Measurements from ENCODE around the gene STAMBPL1.
"Not testable (repeated sequence)": the region's sequence is repeated elsewhere in the genome, so short reads cannot be mapped to it uniquely, and the experiment has no call there.

Gene STAMBPL1

GRCh38 chr10:88857831-88858230, 22.2 kb upstream of the STAMBPL1 start:
- DNase-seq (ENCODE audit: low spot score) = no peak

- DNase-seq (ENCODE audit: low spot score) = no peak
Observed at GRCh38 chr10:88858491-88858890, 21.6 kb upstream of the STAMBPL1 start.

- no peak for DNase-seq (ENCODE audit: low spot score)
Observed at GRCh38 chr10:88861036-88861435, 19.0 kb upstream of the STAMBPL1 start.

- no peak for DNase-seq (ENCODE audit: low spot score)
Observed at GRCh38 chr10:88865281-88865876, 14.7 kb upstream of the STAMBPL1 start.

GRCh38 chr10:88866454-88866853, 13.6 kb upstream of the STAMBPL1 start:
- no peak for DNase-seq (ENCODE audit: low spot score)

- DNase-seq (ENCODE audit: low spot score) = no peak
Observed at GRCh38 chr10:88870089-88870488, 10.0 kb upstream of the STAMBPL1 start.

- no peak for DNase-seq (ENCODE audit: low spot score)
Observed at GRCh38 chr10:88873757-88874156, 6.3 kb upstream of the STAMBPL1 start.

- no peak for DNase-seq (ENCODE audit: low spot score)
Observed at GRCh38 chr10:88874281-88874680, 5.8 kb upstream of the STAMBPL1 start.

GRCh38 chr10:88875081-88875480, 5.0 kb upstream of the STAMBPL1 start:
- DNase-seq (ENCODE audit: low spot score) = no peak

- no peak for DNase-seq (ENCODE audit: low spot score)
Observed at GRCh38 chr10:88877298-88877697, 2.7 kb upstream of the STAMBPL1 start.

GRCh38 chr10:88880282-88881076, 434 bp downstream of the STAMBPL1 start:
- peak; percentile 81 for DNase-seq (ENCODE audit: low spot score)

- no peak for DNase-seq (ENCODE audit: low spot score)
Observed at GRCh38 chr10:88881320-88881719, 1.3 kb downstream of the STAMBPL1 start.

- no peak for DNase-seq (ENCODE audit: low spot score)
Observed at GRCh38 chr10:88881922-88882645, 2.0 kb downstream of the STAMBPL1 start.

GRCh38 chr10:88882646-88883447, 2.8 kb downstream of the STAMBPL1 start:
- not testable (repeated sequence) for DNase-seq (ENCODE audit: low spot score)

GRCh38 chr10:88883448-88883809, 3.4 kb downstream of the STAMBPL1 start:
- DNase-seq (ENCODE audit: low spot score) = no peak

GRCh38 chr10:88886557-88886956, 6.5 kb downstream of the STAMBPL1 start:
- DNase-seq (ENCODE audit: low spot score) = no peak

GRCh38 chr10:88888810-88889445, 8.9 kb downstream of the STAMBPL1 start:
- no peak for DNase-seq (ENCODE audit: low spot score)

GRCh38 chr10:88889559-88890337, 9.7 kb downstream of the STAMBPL1 start:
- no peak for DNase-seq (ENCODE audit: low spot score)

GRCh38 chr10:88890681-88891381, 10.8 kb downstream of the STAMBPL1 start:
- no peak for DNase-seq (ENCODE audit: low spot score)

GRCh38 chr10:88892222-88892967, 12.3 kb downstream of the STAMBPL1 start:
- DNase-seq (ENCODE audit: low spot score) = no peak
